ENCODE data around the gene CD177. TPM values are rescaled to one million over a fixed set of nuclear protein-coding genes. Genes with fewer than 3 reads are reported as not detected.
"Not testable (repeated sequence)": the region's sequence is repeated elsewhere in the genome, so short reads cannot be mapped to it uniquely, and the experiment has no call there.

CD177 gene
- total and polyA plus RNA-seq, 4 donors: 0.38 to 33.4 (median 4.4) TPM

GRCh38 chr19:43362745-43363144 is 9.3 kb downstream of the CD177 start (continued):
- TF ChIP-seq, protein P1, sequence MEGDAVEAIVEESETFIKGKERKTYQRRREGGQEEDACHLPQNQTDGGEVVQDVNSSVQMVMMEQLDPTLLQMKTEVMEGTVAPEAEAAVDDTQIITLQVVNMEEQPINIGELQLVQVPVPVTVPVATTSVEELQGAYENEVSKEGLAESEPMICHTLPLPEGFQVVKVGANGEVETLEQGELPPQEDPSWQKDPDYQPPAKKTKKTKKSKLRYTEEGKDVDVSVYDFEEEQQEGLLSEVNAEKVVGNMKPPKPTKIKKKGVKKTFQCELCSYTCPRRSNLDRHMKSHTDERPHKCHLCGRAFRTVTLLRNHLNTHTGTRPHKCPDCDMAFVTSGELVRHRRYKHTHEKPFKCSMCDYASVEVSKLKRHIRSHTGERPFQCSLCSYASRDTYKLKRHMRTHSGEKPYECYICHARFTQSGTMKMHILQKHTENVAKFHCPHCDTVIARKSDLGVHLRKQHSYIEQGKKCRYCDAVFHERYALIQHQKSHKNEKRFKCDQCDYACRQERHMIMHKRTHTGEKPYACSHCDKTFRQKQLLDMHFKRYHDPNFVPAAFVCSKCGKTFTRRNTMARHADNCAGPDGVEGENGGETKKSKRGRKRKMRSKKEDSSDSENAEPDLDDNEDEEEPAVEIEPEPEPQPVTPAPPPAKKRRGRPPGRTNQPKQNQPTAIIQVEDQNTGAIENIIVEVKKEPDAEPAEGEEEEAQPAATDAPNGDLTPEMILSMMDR (IDR thresholded peaks at IDR 0.05; ENCODE audit: low read depth, low read length, missing input control): no peak
- TF ChIP-seq JUND (IDR thresholded peaks at IDR 0.05) (no peak), HNF4A (conservative IDR thresholded peaks at IDR 0.05) (no peak), EGR1 (IDR thresholded peaks at IDR 0.05; ENCODE audit: low read depth in 2 of 2) (no peak), FOXA1 (IDR thresholded peaks at IDR 0.05) (no peak)

DNA sequence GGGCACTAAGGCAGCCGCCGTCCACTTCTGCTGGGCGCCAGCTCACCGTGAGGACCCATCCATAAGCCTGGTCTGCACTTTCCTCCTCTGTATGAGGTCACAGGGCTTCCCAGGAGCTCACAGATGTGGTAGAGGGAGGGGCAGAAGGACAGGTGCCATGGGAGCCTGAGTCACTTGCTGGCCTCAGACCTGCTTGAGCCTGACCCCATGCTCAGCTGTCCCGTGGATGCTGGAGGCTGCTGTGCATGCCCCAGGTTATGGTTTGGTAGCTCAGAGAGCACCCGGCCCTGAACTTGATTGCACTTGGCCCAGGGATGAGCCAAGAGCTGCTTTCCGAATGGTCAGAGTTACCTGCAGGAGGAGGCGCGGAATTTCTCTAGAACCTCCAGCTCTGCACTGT is 12.2 kb downstream of the CD177 start:
- not testable (repeated sequence) for H3K36me3 ChIP-seq (ENCODE audit: control insufficient read depth in 4 of 4, insufficient read depth in 3 of 4, low read depth in 1 of 4, low read length in 3 of 4); H3K4me1 ChIP-seq (ENCODE audit: control insufficient read depth in 4 of 4, insufficient read depth in 4 of 4, low read length in 3 of 4); H3K9ac ChIP-seq (ENCODE audit: low read depth in 1 of 2, low read length in 2 of 2); H3K9me3 ChIP-seq (ENCODE audit: control insufficient read depth in 4 of 4, low read length in 3 of 4); H3K27me3 ChIP-seq (ENCODE audit: control insufficient read depth in 4 of 4, insufficient read depth in 4 of 4, low read length in 3 of 4); DNase-seq (ENCODE audit: low spot score); H3K4me3 ChIP-seq (ENCODE audit: low read depth in 1 of 3, low read length in 3 of 3); H3K27ac ChIP-seq (ENCODE audit: low read depth in 1 of 2, low read length in 2 of 2)
- 82% methylated on average over 5 of the region's 9 CpGs for WGBS

DNA sequence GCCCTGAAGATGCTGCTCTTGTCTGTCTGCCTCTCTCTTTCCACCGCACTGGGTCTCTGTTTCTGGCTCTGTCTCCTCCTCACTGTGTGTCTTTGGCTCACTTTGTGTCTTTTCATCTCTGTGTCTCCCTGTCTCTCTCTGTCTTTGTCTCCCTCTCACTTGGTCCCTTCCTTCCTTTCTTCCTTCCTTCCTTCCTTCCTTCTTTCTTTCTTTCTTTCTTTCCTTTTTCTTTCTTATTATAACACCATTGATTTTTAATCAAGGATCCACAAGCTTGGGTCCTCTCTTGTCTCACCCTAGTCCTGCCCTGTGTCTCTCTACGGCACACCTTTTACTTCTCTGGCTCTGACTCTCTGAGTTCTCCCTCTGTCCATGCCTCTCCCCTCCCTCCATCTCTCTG is 14.3 kb downstream of the CD177 start:
- Histone ChIP-seq H3K4me3 (ENCODE audit: low read depth in 1 of 3, low read length in 3 of 3) (no peak overlapping the region), H3K36me3 (ENCODE audit: control insufficient read depth in 4 of 4, insufficient read depth in 3 of 4, low read depth in 1 of 4, low read length in 3 of 4) (no peaks in the 10 kb centered on the region), H3K9ac (ENCODE audit: low read depth in 1 of 2, low read length in 2 of 2) (no peak overlapping the region), H3K27me3 (ENCODE audit: control insufficient read depth in 4 of 4, insufficient read depth in 4 of 4, low read length in 3 of 4) (peaks cover 0 to 2% (median 0%) of the 10 kb centered on the region in 4 donors), H3K9me3 (ENCODE audit: control insufficient read depth in 4 of 4, low read length in 3 of 4) (no peaks in the 10 kb centered on the region), H3K27ac (ENCODE audit: low read depth in 1 of 2, low read length in 2 of 2) (no peak overlapping the region), H3K4me1 (ENCODE audit: control insufficient read depth in 4 of 4, insufficient read depth in 4 of 4, low read length in 3 of 4) (no peaks in the 10 kb centered on the region)
- TF ChIP-seq ATF3 (IDR thresholded peaks at IDR 0.05) (no peak), REST (IDR thresholded peaks at IDR 0.05) (no peak), JUND (IDR thresholded peaks at IDR 0.05) (no peak), EGR1 (IDR thresholded peaks at IDR 0.05; ENCODE audit: low read depth in 2 of 2) (no peak), RAD21 (IDR thresholded peaks at IDR 0.05) (no peak), GABPA (IDR thresholded peaks at IDR 0.05 in 1 of 2, conservative IDR thresholded peaks at IDR 0.05 in 1 of 2) (no peak), FOXA1 (IDR thresholded peaks at IDR 0.05) (no peak), TAF1 (conservative IDR thresholded peaks at IDR 0.05) (no peak), RXRA (IDR thresholded peaks at IDR 0.05) (no peak), YY1 (IDR thresholded peaks at IDR 0.05) (no peak), NR2F2 (IDR thresholded peaks at IDR 0.05) (no peak)
- no peak for DNase-seq (ENCODE audit: low spot score)
- WGBS: 81% methylated on average over 2 of the region's 2 CpGs

DNA sequence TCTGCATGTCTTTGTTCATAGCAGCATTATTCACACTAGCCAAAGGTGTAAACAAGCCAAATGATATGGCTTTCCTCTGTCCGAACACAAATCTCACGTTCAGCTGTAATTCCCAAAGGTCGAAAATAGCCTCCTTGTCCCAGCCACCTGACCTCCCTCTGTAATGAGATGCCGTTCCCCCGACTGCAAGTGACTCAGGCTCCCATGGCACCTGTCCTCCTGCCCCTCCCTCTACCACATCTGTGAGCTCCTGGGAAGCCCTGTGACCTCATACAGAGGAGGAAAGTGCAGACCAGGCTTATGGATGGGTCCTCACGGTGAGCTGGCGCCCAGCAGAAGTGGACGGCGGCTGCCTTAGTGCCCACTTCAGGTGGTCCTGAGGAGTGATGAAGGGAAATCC is 15.4 kb downstream of the CD177 start:
- H3K4me1 ChIP-seq (ENCODE audit: control insufficient read depth in 4 of 4, insufficient read depth in 4 of 4, low read length in 3 of 4); H3K4me3 ChIP-seq (ENCODE audit: low read depth in 1 of 3, low read length in 3 of 3); H3K9me3 ChIP-seq (ENCODE audit: control insufficient read depth in 4 of 4, low read length in 3 of 4); H3K27ac ChIP-seq (ENCODE audit: low read depth in 1 of 2, low read length in 2 of 2); DNase-seq (ENCODE audit: low spot score); H3K36me3 ChIP-seq (ENCODE audit: control insufficient read depth in 4 of 4, insufficient read depth in 3 of 4, low read depth in 1 of 4, low read length in 3 of 4); H3K27me3 ChIP-seq (ENCODE audit: control insufficient read depth in 4 of 4, insufficient read depth in 4 of 4, low read length in 3 of 4); H3K9ac ChIP-seq (ENCODE audit: low read depth in 1 of 2, low read length in 2 of 2): not testable (repeated sequence)
- WGBS: 36% methylated on average over 5 of the region's 9 CpGs

Data from liver (tissue), 9 donors.